ENCODE results near the gene PREX1.

Gene PREX1

DNA sequence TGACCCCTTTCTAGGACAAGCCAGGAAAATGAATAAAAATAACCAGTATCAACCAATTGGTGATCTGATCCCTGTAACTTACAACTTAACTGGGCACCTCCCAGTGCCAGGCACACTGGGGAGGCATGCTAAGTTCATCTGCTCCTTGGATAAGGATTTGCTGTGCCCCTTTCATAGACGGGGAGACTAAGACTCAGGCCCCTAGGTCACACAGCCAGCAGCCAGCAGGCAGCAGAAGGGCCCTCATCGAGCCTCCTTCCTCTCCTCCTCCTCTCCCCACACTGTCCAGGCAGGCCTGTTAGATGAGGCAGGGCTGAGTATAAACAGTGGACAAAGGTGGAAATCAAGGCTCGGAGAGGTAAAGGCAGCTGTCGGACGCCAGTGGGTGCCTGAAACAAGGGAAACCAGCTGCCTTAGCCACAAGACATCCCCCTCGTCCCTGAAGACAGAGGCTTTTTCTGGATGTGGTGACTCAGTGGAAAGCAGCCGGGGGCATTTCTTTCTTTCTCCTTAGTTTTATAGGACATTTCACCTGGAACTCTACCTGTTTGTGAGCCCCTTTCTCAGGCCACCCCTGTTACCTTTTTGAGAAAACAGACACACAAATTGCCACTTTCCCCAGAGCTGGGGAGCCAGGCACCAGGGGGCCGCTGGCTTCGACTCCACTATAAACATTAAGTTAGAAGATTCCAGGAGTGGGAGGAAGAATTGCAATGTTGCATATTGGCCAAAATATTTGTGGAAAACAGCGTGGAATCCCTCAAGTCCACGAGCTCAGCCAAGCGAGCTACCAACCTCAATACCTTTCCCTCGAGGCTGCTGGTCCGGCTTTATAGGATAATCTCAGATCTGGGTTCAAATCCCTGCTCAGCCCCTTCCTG is 166.0 kb downstream of the PREX1 start:
- no peak overlapping the region for H3K4me3 ChIP-seq (replicated peaks; ENCODE audit: low read depth, low read length)
- DNase-seq (ENCODE audit: low read depth): no peak
- TF ChIP-seq, protein P1, sequence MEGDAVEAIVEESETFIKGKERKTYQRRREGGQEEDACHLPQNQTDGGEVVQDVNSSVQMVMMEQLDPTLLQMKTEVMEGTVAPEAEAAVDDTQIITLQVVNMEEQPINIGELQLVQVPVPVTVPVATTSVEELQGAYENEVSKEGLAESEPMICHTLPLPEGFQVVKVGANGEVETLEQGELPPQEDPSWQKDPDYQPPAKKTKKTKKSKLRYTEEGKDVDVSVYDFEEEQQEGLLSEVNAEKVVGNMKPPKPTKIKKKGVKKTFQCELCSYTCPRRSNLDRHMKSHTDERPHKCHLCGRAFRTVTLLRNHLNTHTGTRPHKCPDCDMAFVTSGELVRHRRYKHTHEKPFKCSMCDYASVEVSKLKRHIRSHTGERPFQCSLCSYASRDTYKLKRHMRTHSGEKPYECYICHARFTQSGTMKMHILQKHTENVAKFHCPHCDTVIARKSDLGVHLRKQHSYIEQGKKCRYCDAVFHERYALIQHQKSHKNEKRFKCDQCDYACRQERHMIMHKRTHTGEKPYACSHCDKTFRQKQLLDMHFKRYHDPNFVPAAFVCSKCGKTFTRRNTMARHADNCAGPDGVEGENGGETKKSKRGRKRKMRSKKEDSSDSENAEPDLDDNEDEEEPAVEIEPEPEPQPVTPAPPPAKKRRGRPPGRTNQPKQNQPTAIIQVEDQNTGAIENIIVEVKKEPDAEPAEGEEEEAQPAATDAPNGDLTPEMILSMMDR (IDR thresholded peaks at IDR 0.05; ENCODE audit: low read length, missing control alignments): no peak

GRCh38 chr20:48660788-48661187 is 167.0 kb downstream of the PREX1 start:
- TF ChIP-seq, protein P1 (IDR thresholded peaks at IDR 0.05; ENCODE audit: low read length, missing control alignments): no peak
- DNase-seq (ENCODE audit: low read depth): no peak
- H3K4me3 ChIP-seq (replicated peaks; ENCODE audit: low read depth, low read length): no peak overlapping the region

GRCh38 chr20:48659858-48660257 is 167.9 kb downstream of the PREX1 start:
- TF ChIP-seq, protein P1 (IDR thresholded peaks at IDR 0.05; ENCODE audit: low read length, missing control alignments): no peak
- no peak overlapping the region for H3K4me3 ChIP-seq (replicated peaks; ENCODE audit: low read depth, low read length)
- no peak for DNase-seq (ENCODE audit: low read depth)

- TF ChIP-seq, protein P1 (IDR thresholded peaks at IDR 0.05; ENCODE audit: low read length, missing control alignments): no peak
- no peak overlapping the region for H3K4me3 ChIP-seq (replicated peaks; ENCODE audit: low read depth, low read length)
- no peak for DNase-seq (ENCODE audit: low read depth)
Measured at GRCh38 chr20:48658505-48658904, 169.3 kb downstream of the PREX1 start.

DNA sequence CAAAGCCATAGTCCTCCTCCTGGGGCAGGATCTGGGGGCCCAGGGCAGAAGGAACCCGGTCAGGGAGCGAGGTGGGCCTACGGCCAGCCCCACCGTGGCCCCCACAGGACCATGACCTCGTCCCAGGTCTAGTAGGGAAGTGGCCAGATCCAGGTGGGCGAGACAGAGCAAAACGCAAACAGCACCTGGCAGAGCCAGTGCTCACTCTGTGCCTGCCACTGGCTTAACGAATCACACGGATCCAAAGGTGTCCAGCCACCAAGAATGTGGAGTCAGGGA is 169.7 kb downstream of the PREX1 start:
- TF ChIP-seq, protein P1 (IDR thresholded peaks at IDR 0.05; ENCODE audit: low read length, missing control alignments): no peak

GRCh38 chr20:48657426-48658197 is 170.2 kb downstream of the PREX1 start:
- DNase-seq (ENCODE audit: low read depth): peak; percentile 85
- no peak overlapping the region for H3K4me3 ChIP-seq (replicated peaks; ENCODE audit: low read depth, low read length)
- TF ChIP-seq, protein P1 (IDR thresholded peaks at IDR 0.05; ENCODE audit: low read length, missing control alignments): peak; percentile 96

More for the DNA sequence above, 169.7 kb downstream of the PREX1 start:
- no peak overlapping the region for H3K4me3 ChIP-seq (replicated peaks; ENCODE audit: low read depth, low read length)
- no peak for DNase-seq (ENCODE audit: low read depth)
